ENCODE data around the gene GALNTL6. TPM values are rescaled to one million over a fixed set of nuclear protein-coding genes. Genes with fewer than 3 reads are reported as not detected.

Gene GALNTL6
- total RNA-seq, 1 experiment from 2014 or later, result not detected

DNA sequence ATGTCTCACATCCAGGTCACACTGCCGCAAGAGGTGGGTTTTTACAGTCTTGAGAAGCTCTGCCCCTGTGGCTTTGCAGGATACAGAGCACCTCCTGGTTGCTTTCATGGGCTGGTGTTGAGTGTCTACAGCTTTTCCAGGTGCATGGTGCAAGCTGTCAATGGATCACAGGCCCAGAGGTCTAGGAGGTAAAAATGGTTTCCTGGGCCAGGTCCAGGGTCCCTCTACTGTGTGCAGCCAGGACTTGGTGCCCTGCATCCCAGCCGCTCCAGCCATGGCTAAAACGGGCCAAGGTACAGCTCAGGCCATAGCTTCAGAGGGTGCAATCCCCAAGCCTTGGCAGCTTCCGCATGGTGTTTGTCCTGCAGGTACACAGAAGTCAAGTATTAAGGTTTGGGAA is 921.4 kb downstream of the GALNTL6 start:
- peaks cover 36% of the 10 kb centered on the region for H3K9me3 Mint-ChIP-seq (ENCODE audit: unreplicated experiment)
- no peaks in the 10 kb centered on the region for H3K36me3 Mint-ChIP-seq (ENCODE audit: insufficient read depth, unreplicated experiment)
- no TSS peak for BruUV-seq (replicated peaks)

DNA sequence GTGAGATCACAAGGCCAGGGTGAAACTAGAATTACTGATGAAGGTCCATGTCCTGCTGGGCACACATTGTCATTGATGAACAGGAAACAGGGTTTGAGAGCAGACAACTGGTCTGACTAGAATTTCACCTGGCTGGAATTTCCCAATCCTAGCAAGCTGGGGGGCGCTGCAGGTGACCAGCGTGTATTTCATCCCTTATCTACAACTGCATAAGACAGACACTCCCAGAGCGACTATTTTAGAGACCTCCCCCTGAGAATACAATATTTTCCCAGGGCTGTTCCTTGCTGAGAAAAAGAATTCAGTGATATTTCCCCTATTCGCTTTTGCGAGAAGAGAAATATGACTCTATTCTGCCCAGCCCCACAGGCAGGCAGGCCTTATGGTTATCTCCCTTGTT is 922.8 kb downstream of the GALNTL6 start:
- no TSS peak for BruUV-seq (replicated peaks)
- Mint-ChIP-seq H3K4me1 (ENCODE audit: insufficient read depth, unreplicated experiment) (no peaks in the 10 kb centered on the region), H3K4me3 (ENCODE audit: unreplicated experiment) (no peak overlapping the region), H3K27ac (ENCODE audit: low read depth, unreplicated experiment) (no peak overlapping the region), H3K9me3 (ENCODE audit: unreplicated experiment) (peaks cover 36% of the 10 kb centered on the region), H3K27me3 (ENCODE audit: insufficient read depth, unreplicated experiment) (peaks cover 19% of the 10 kb centered on the region), H3K36me3 (ENCODE audit: insufficient read depth, unreplicated experiment) (no peaks in the 10 kb centered on the region)
- ChIA-PET POLR2A (no interaction called here), CTCF (interaction anchor here (0.7 kb wide), 1 partner anchor 20 kb away, joined by 3 read pairs; no protein-coding TSS in a partner anchor)
- DNase-seq (ENCODE audit: unreplicated experiment), result no peak
- intact Hi-C loops (cut with micrococcal nuclease), result no loop called here
- TF ChIP-seq, protein P1, sequence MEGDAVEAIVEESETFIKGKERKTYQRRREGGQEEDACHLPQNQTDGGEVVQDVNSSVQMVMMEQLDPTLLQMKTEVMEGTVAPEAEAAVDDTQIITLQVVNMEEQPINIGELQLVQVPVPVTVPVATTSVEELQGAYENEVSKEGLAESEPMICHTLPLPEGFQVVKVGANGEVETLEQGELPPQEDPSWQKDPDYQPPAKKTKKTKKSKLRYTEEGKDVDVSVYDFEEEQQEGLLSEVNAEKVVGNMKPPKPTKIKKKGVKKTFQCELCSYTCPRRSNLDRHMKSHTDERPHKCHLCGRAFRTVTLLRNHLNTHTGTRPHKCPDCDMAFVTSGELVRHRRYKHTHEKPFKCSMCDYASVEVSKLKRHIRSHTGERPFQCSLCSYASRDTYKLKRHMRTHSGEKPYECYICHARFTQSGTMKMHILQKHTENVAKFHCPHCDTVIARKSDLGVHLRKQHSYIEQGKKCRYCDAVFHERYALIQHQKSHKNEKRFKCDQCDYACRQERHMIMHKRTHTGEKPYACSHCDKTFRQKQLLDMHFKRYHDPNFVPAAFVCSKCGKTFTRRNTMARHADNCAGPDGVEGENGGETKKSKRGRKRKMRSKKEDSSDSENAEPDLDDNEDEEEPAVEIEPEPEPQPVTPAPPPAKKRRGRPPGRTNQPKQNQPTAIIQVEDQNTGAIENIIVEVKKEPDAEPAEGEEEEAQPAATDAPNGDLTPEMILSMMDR (IDR thresholded peaks at IDR 0.05; ENCODE audit: unreplicated experiment), result no peak

More for the DNA sequence above, 921.4 kb downstream of the GALNTL6 start:
- H3K4me1 Mint-ChIP-seq (ENCODE audit: insufficient read depth, unreplicated experiment), result no peaks in the 10 kb centered on the region
- no peak for DNase-seq (ENCODE audit: unreplicated experiment)
- ChIA-PET POLR2A (no interaction called here), CTCF (no interaction called here)
- H3K27ac Mint-ChIP-seq (ENCODE audit: low read depth, unreplicated experiment), result no peak overlapping the region
- intact Hi-C loops (cut with micrococcal nuclease), result no loop called here
- TF ChIP-seq, protein P1 (IDR thresholded peaks at IDR 0.05; ENCODE audit: unreplicated experiment), result no peak
- peaks cover 16% of the 10 kb centered on the region for H3K27me3 Mint-ChIP-seq (ENCODE audit: insufficient read depth, unreplicated experiment)
- no peak overlapping the region for H3K4me3 Mint-ChIP-seq (ENCODE audit: unreplicated experiment)

DNA sequence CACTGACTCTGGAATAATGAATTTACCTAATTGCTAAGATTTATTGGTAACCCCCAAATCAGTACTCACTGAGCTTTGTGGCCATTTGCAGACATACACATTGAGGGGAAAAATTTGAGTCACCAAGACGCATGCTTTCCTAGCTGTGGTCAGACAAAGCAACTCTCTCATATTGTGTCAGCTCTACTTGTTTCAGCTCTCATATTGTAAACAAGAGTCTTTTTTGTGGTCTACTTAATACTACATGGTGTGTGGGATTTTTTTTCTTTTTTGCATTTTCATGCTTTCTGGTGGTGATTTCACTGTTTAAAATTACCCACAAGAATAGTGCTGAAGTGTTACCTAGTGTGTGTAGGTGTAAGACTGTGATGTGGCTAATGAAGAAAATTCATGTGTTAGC is 927.2 kb downstream of the GALNTL6 start:
- CTCF ChIA-PET, result interaction anchor here (0.7 kb wide), 1 partner anchor 44 kb away, joined by 3 read pairs; no protein-coding TSS in a partner anchor
- POLR2A ChIA-PET, result no interaction called here
- no peak overlapping the region for H3K27ac Mint-ChIP-seq (ENCODE audit: low read depth, unreplicated experiment)

DNA sequence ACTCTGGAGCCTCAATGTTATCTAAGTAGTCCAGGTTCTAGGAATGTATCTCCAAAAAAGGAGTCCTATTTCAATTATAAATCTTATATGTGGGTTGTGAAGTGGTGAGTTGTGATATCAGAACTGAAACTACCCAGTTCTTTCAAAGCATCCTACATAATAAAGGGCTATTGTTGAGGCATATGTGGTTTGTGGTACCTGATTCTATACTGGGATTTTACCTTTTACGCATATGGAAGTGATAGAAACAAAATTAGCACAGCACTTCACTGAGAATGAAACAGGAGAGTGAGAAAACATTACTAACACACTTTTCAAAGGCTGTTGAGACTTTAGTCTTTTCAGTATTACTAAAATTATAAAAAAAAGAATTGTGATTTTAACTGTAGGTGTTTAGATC is 937.7 kb downstream of the GALNTL6 start:
- intact Hi-C loops (cut with micrococcal nuclease), result no loop called here
- no peak overlapping the region for H3K27ac Mint-ChIP-seq (ENCODE audit: low read depth, unreplicated experiment)
- no peak for DNase-seq (ENCODE audit: unreplicated experiment)
- no peaks in the 10 kb centered on the region for H3K4me1 Mint-ChIP-seq (ENCODE audit: insufficient read depth, unreplicated experiment)
- no peak overlapping the region for H3K4me3 Mint-ChIP-seq (ENCODE audit: unreplicated experiment)
- ChIA-PET POLR2A (no interaction called here), CTCF (no interaction called here)
- peaks cover 67% of the 10 kb centered on the region for H3K27me3 Mint-ChIP-seq (ENCODE audit: insufficient read depth, unreplicated experiment)
- H3K9me3 Mint-ChIP-seq (ENCODE audit: unreplicated experiment), result no peaks in the 10 kb centered on the region
- no TSS peak for BruUV-seq (replicated peaks)
- TF ChIP-seq, protein P1 (IDR thresholded peaks at IDR 0.05; ENCODE audit: unreplicated experiment), result no peak
- no peaks in the 10 kb centered on the region for H3K36me3 Mint-ChIP-seq (ENCODE audit: insufficient read depth, unreplicated experiment)

More for the DNA sequence above, 927.2 kb downstream of the GALNTL6 start:
- no peak for DNase-seq (ENCODE audit: unreplicated experiment)
- Mint-ChIP-seq H3K4me3 (ENCODE audit: unreplicated experiment) (no peak overlapping the region), H3K9me3 (ENCODE audit: unreplicated experiment) (peaks cover 16% of the 10 kb centered on the region), H3K36me3 (ENCODE audit: insufficient read depth, unreplicated experiment) (no peaks in the 10 kb centered on the region), H3K27me3 (ENCODE audit: insufficient read depth, unreplicated experiment) (peaks cover 45% of the 10 kb centered on the region), H3K4me1 (ENCODE audit: insufficient read depth, unreplicated experiment) (no peaks in the 10 kb centered on the region)
- TF ChIP-seq, protein P1 (IDR thresholded peaks at IDR 0.05; ENCODE audit: unreplicated experiment), result no peak
- intact Hi-C loops (cut with micrococcal nuclease), result no loop called here
- BruUV-seq (replicated peaks), result no TSS peak
